OCI-LY7 (cell line): ENCODE measurements around the gene LTB4R. TPM values are rescaled to one million over a fixed set of nuclear protein-coding genes. Genes with fewer than 3 reads are reported as not detected.
"Not testable (repeated sequence)": the region's sequence is repeated elsewhere in the genome, so short reads cannot be mapped to it uniquely, and the experiment has no call there.

ENCODE experiments used
- BruUV-seq: library from RNA; stranded (reverse); fragments of 400-500 nt; replicated peaks from 2 replicates; lab custom pipeline; 2021; lab: Mats Ljungman, UMichigan
- CTCF ChIA-PET: fragments of 300-600 bp; sonication (Branson Sonifier 250); formaldehyde crosslinking; loops from one replicate; lab custom pipeline; 2022; ENCODE audit warnings: antibody characterized with exemption; ENCODE audit not compliant: unreplicated experiment; lab: Charles Lee
- POLR2A ChIA-PET: fragments of 300-600 bp; sonication (Branson Sonifier 250); formaldehyde crosslinking; loops from one replicate; lab custom pipeline; 2022; ENCODE audit warnings: antibody characterized with exemption; lab: Charles Lee
- DNase-seq: peaks from one replicate; pipeline ENCODE4 v3.0.0-alpha.2; 2015; ENCODE audit warnings: low spot score
- H2AFZ ChIP-seq: fragments of 200-600 bp; sonication (generic), shearing (Covaris generic); 2 replicates; pipeline ENCODE4 v1.6.1; 2014; ENCODE audit warnings: mild to moderate bottlenecking, antibody characterized with exemption, low read length, moderate library complexity
- H3K27ac ChIP-seq: fragments of 200-600 bp; sonication (generic); 2 replicates; pipeline ENCODE4 v1.5.1; 2014; ENCODE audit warnings: mixed run types, low read depth, mild to moderate bottlenecking, moderate library complexity, low read length, inconsistent platforms; ENCODE audit not compliant: poor library complexity, severe bottlenecking
- H3K36me3 ChIP-seq: fragments of 200-600 bp; sonication (generic); 2 replicates; pipeline ENCODE4 v1.6.1; 2014; ENCODE audit warnings: mild to moderate bottlenecking, antibody characterized with exemption, low read length, moderate library complexity, mixed read lengths; ENCODE audit not compliant: insufficient read depth
- H3K4me1 ChIP-seq: fragments of 200-600 bp; sonication (generic); 2 replicates; pipeline ENCODE4 v1.5.1; 2014; ENCODE audit warnings: mild to moderate bottlenecking, low read length; ENCODE audit not compliant: insufficient read depth, poor library complexity, severe bottlenecking
- H3K4me2 ChIP-seq: fragments of 200-600 bp; sonication (generic); 2 replicates; pipeline ENCODE4 v1.6.1; 2014; ENCODE audit warnings: mild to moderate bottlenecking, low read length
- H3K4me3 ChIP-seq: fragments of 200-600 bp; sonication (generic); 2 replicates; pipeline ENCODE4 v1.5.1; 2014; ENCODE audit warnings: mild to moderate bottlenecking, low read depth, low read length; ENCODE audit not compliant: poor library complexity, severe bottlenecking
- H3K79me2 ChIP-seq: fragments of 200-600 bp; sonication (generic); 2 replicates; pipeline ENCODE4 v1.6.1; 2016; ENCODE audit warnings: low read depth, mild to moderate bottlenecking, low read length, moderate library complexity, mixed read lengths; ENCODE audit not compliant: insufficient read depth
- H3K9me2 ChIP-seq: fragments of 200-600 bp; sonication (generic); 2 replicates; pipeline ENCODE4 v1.6.1; 2016; ENCODE audit warnings: mild to moderate bottlenecking, low read length, mixed read lengths; ENCODE audit not compliant: insufficient read depth
- H3K9me3 ChIP-seq: fragments of 200-600 bp; sonication (generic); 2 replicates; pipeline ENCODE4 v1.6.1; 2014; ENCODE audit warnings: mild to moderate bottlenecking, mixed run types, low read length, mixed read lengths
- H4K20me1 ChIP-seq: fragments of 200-600 bp; sonication (generic); 2 replicates; pipeline ENCODE4 v1.6.1; 2014; ENCODE audit warnings: mild to moderate bottlenecking, antibody characterized with exemption, low read length, moderate library complexity, mixed read lengths; ENCODE audit not compliant: insufficient read depth
- CTCF ChIP-seq: fragments of 200-600 bp; sonication (generic); conservative IDR thresholded peaks from 2 replicates; pipeline ENCODE4 v1.5.1; 2014; ENCODE audit warnings: mild to moderate bottlenecking, antibody characterized with exemption, low read length, moderate library complexity, mixed read lengths
- EZH2phosphoT487 ChIP-seq: fragments of 200-600 bp; sonication (generic); IDR thresholded peaks from 2 replicates; pipeline ENCODE4 v1.6.1; 2018; ENCODE audit warnings: low read depth, borderline replicate concordance, mild to moderate bottlenecking, mixed run types, antibody characterized with exemption, low read length, moderate library complexity, mixed read lengths
- intact Hi-C: fragments of 100-400 bp; cut with micrococcal nuclease; formaldehyde crosslinking; loops from one replicate; pipeline ENCODE4 v1.10.0; 2022; ENCODE audit not compliant: unreplicated experiment
- total RNA-seq, 2 experiments: library from RNA; depleted of rRNA in 1 of 2; stranded (reverse); fragments of >200 nt in 1 of 2; shearing (Covaris generic) in 1 of 2; gene quantifications; 2 replicates each; pipeline ENCODE4 v1.2.3, GENCODE V29; 2014 to 2022

LTB4R gene
- total RNA-seq, 2 experiments from 2014 or later, result 15.8 to 28.3 TPM

- intact Hi-C loops, result loop anchor here (1.0 kb wide), 1 partner anchor 84 kb away; no protein-coding TSS in a partner anchor
- DNase-seq, BruUV-seq, H3K36me3 ChIP-seq, H3K4me3 ChIP-seq, H3K27ac ChIP-seq, H3K9me3 ChIP-seq, POLR2A ChIA-PET, H3K79me2 ChIP-seq, H3K9me2 ChIP-seq, CTCF ChIA-PET, H4K20me1 ChIP-seq, H3K4me2 ChIP-seq, H2AFZ ChIP-seq: not testable (repeated sequence)
- peaks cover 15% of the 10 kb centered on the region for H3K4me1 ChIP-seq
- TF ChIP-seq CTCF, result peak; percentile 60
Measured at GRCh38 chr14:24327914-24328313, 16.6 kb downstream of the LTB4R start.

DNA sequence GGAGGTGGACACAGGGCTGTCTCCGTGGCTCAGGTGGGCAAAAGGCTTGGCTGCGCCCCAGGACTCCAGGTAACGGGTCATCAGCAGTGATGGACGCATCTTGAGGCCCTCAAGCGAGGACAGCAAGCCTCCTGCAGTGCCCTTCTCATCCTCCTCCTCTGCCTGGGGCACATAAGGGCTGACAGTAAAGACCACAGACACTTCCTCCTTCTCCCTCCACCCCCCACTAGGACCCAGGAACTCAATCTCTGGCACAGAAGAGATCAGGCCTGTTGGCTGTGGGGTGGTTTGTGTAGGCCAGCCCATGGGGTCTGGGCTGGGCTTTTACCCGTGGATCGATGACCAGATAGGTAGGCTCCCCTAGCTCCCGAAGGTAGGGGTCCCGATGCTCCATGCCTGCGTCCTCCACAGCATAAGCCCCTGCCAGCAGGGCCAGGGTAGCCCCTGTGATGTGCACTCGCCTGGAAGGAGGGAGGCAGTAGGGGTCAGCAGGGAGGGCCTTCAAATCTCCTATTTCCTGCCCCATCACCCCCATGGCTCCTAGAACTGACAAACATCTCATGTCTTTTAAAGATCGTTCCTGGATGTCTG, 17.9 kb downstream of the LTB4R start:
- TF ChIP-seq CTCF, result no peak
- TF ChIP-seq EZH2phosphoT487, result no peak
- Histone ChIP-seq H3K36me3 (no peaks in the 10 kb centered on the region), H4K20me1 (no peaks in the 10 kb centered on the region), H3K4me3 (no peak overlapping the region), H3K79me2 (no peaks in the 10 kb centered on the region), H2AFZ (no peak overlapping the region), H3K4me2 (no peak overlapping the region), H3K9me2 (no peaks in the 10 kb centered on the region), H3K27ac (no peak overlapping the region), H3K4me1 (peaks cover 26% of the 10 kb centered on the region), H3K9me3 (no peaks in the 10 kb centered on the region)
- ChIA-PET POLR2A (interaction anchor here (0.6 kb wide), 1 partner anchor 1040 kb away, joined by 3 read pairs; no protein-coding TSS in a partner anchor), CTCF (interaction anchor here (1.3 kb wide), 1 partner anchor 102 kb away, joined by 3 read pairs; no protein-coding TSS in a partner anchor)
- intact Hi-C loops, result no loop called here
- BruUV-seq, result no TSS peak
- DNase-seq, result no peak

DNA sequence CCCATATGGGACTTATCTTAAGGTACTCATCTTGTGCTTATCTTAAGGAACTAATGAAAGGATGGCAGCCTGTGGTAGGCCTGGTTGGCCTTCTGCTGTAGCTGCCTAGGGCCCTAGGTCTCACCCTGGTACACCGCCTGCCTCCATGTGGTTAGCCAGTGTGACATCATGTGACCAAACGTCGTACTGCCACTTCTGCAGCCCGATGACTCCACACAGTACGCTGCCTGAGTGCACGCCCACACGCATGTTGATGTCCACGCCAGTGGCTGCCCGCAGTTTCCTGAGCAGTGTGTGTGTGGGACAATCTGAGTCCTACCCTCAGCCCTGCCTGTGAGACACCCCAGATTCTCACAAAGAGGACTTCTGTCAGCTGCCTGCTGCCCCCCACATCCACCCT, 18.4 kb downstream of the LTB4R start:
- no peak for DNase-seq
- Histone ChIP-seq H3K4me1 (peaks cover 30% of the 10 kb centered on the region), H3K4me3 (no peak overlapping the region), H3K9me3 (no peaks in the 10 kb centered on the region), H3K36me3 (no peaks in the 10 kb centered on the region), H3K9me2 (no peaks in the 10 kb centered on the region), H2AFZ (no peak overlapping the region), H3K79me2 (no peaks in the 10 kb centered on the region), H4K20me1 (no peaks in the 10 kb centered on the region), H3K27ac (no peak overlapping the region), H3K4me2 (no peak overlapping the region)
- CTCF ChIA-PET, result interaction anchor here (1.3 kb wide), 1 partner anchor 102 kb away, joined by 3 read pairs; no protein-coding TSS in a partner anchor
- TF ChIP-seq CTCF (no peak), EZH2phosphoT487 (no peak)
- POLR2A ChIA-PET, result no interaction called here
- intact Hi-C loops, result loop anchor here (10.0 kb wide), 1 partner anchor 345 kb away; no protein-coding TSS in a partner anchor
- BruUV-seq, result no TSS peak
